DOHH2 (cell line): ENCODE results near the gene IZUMO1.
"Not testable (repeated sequence)": the region's sequence is repeated elsewhere in the genome, so short reads cannot be mapped to it uniquely, and the experiment has no call there.

Experiments used
- H3F3A ChIP-seq: fragments of 200-600 bp; sonication (generic), shearing (Covaris generic); 2 replicates; pipeline ENCODE4 v1.6.0; 2016; ENCODE audit warnings: antibody characterized with exemption, mild to moderate bottlenecking; ENCODE audit not compliant: control insufficient read depth, insufficient read depth
- H3K27ac ChIP-seq: fragments of 200-600 bp; sonication (generic); 2 replicates; pipeline ENCODE4 v1.5.1; 2014; ENCODE audit warnings: low read depth, mild to moderate bottlenecking, low read length, moderate library complexity
- H3K27me3 ChIP-seq: fragments of 200-600 bp; sonication (generic); 2 replicates; pipeline ENCODE4 v1.6.1; 2014; ENCODE audit warnings: mild to moderate bottlenecking, low read length, mixed read lengths; ENCODE audit not compliant: control insufficient read depth
- H3K36me3 ChIP-seq: fragments of 200-600 bp; sonication (generic); 2 replicates; pipeline ENCODE4 v1.6.1; 2014; ENCODE audit warnings: mild to moderate bottlenecking, low read length, moderate library complexity, mixed read lengths; ENCODE audit not compliant: control insufficient read depth
- H3K4me1 ChIP-seq: fragments of 200-600 bp; sonication (generic); 2 replicates; pipeline ENCODE4 v1.6.1; 2014; ENCODE audit warnings: mild to moderate bottlenecking, low read length, mixed read lengths; ENCODE audit not compliant: control insufficient read depth
- H3K4me2 ChIP-seq: fragments of 200-600 bp; sonication (generic); 2 replicates; pipeline ENCODE4 v1.6.0; 2014; ENCODE audit warnings: mild to moderate bottlenecking, low read length, moderate library complexity
- H3K4me3 ChIP-seq: fragments of 200-600 bp; sonication (generic); 2 replicates; pipeline ENCODE4 v1.5.1; 2014; ENCODE audit warnings: mild to moderate bottlenecking, low read length, mixed read lengths
- H3K79me2 ChIP-seq: fragments of 200-600 bp; sonication (generic); 2 replicates; pipeline ENCODE4 v1.6.1; 2014; ENCODE audit warnings: mild to moderate bottlenecking, low read length, mixed read lengths; ENCODE audit not compliant: control insufficient read depth
- H3K9me2 ChIP-seq: fragments of 200-600 bp; sonication (generic); replicated peaks from 2 replicates; pipeline ENCODE4 v1.6.1; 2014; ENCODE audit warnings: mild to moderate bottlenecking, low read length, mixed read lengths; ENCODE audit not compliant: control insufficient read depth
- H3K9me3 ChIP-seq: fragments of 200-600 bp; sonication (generic); 2 replicates; pipeline ENCODE4 v1.6.1; 2014; ENCODE audit warnings: antibody characterized with exemption, low read length, mixed read lengths; ENCODE audit not compliant: control insufficient read depth, insufficient read depth
- H4K20me1 ChIP-seq: fragments of 200-600 bp; sonication (generic); 2 replicates; pipeline ENCODE4 v1.6.0; 2014; ENCODE audit warnings: low read depth, mild to moderate bottlenecking, antibody characterized with exemption, low read length, moderate library complexity; ENCODE audit not compliant: control insufficient read depth, insufficient read depth
- CTCF ChIP-seq: fragments of 200-600 bp; sonication (generic); IDR thresholded peaks from one replicate; pipeline ENCODE4 v1.5.1; 2014; ENCODE audit warnings: antibody characterized with exemption, mild to moderate bottlenecking, low read depth, low read length; ENCODE audit not compliant: poor library complexity, severe bottlenecking
- EZH2phosphoT487 ChIP-seq: fragments of 200-600 bp; sonication (generic); IDR thresholded peaks from 2 replicates; pipeline ENCODE4 v1.6.1; 2017; ENCODE audit warnings: borderline replicate concordance, mild to moderate bottlenecking, antibody characterized with exemption, low read length, moderate library complexity, mixed read lengths

Gene IZUMO1

GRCh38 chr19:48696353-48697010, 50.2 kb downstream of the IZUMO1 start:
- Histone ChIP-seq H3K4me1 (peaks cover 5% of the 10 kb centered on the region), H3K36me3 (no peaks in the 10 kb centered on the region), H3K27ac (no peak overlapping the region), H3K9me3 (no peaks in the 10 kb centered on the region), H3F3A (no peaks in the 10 kb centered on the region), H3K27me3 (peaks cover 17% of the 10 kb centered on the region), H4K20me1 (no peaks in the 10 kb centered on the region), H3K79me2 (no peaks in the 10 kb centered on the region), H3K4me3 (no peak overlapping the region), H3K9me2 (no peaks in the 10 kb centered on the region), H3K4me2 (no peak overlapping the region)
- TF ChIP-seq EZH2phosphoT487 (peak; percentile 60; the same call in 1 of the 2 replicates), CTCF (no peak)

DNA sequence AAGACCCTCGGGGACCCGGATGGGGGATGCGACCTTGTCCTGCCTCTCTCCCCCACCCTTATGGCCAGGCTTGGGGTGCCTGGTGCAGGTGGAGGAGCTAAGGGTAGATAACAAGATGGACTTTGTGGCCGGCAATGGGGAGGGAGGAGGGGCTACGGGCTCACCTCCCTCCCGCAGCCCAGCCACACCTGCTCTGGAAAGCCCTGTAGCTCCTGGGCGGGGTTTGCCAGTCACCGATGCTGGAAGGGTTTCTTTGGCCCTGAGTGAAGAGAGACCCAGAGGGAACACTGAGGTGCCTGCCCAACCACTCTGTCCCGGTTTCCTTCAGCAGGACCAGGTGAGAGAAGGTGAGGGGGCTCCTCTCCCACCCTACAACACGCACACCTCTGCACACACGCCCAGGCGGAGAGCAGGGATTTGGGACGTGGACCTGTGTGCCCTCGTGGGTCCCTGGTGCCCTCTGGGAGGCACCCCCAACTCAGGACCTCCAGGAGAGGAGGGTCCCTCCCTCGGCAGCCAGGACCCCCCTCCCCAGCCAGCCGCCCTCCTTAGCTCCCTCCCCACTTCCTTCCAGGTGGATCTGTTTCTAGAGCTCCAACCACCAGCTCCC, 50.9 kb downstream of the IZUMO1 start, which contains the start of gene FUT2:
Gene FUT2 (plus strand): TSS at position 229 of the 610 bp plus-strand sequence. CDS start 6,986 bp downstream, outside the sequence.
- H3K27ac ChIP-seq, result no peak within 1 kb of the TSS
- no peaks in the 10 kb centered on the region for H4K20me1 ChIP-seq
- TF ChIP-seq CTCF, result no peak
- TF ChIP-seq EZH2phosphoT487, result no peak
- H3K4me3 ChIP-seq, result no peak within 1 kb of the TSS
- H3K4me1 ChIP-seq, result peaks cover 5% of the 10 kb centered on the region
- H3K27me3 ChIP-seq, result peaks cover 17% of the 10 kb centered on the region
- H3F3A ChIP-seq, result no peaks in the 10 kb centered on the region
- H3K36me3 ChIP-seq, result no peaks in the 10 kb centered on the region
- H3K9me2 ChIP-seq, result no peaks in the 10 kb centered on the region
- H3K9me3 ChIP-seq, result no peaks in the 10 kb centered on the region
- H3K79me2 ChIP-seq, result no peaks in the 10 kb centered on the region
- H3K4me2 ChIP-seq, result no peak within 1 kb of the TSS

GRCh38 chr19:48693629-48694028, 53.1 kb downstream of the IZUMO1 start:
- not testable (repeated sequence) for H3F3A ChIP-seq, H3K4me1 ChIP-seq, H3K9me3 ChIP-seq, H3K27ac ChIP-seq, H3K36me3 ChIP-seq, H3K4me3 ChIP-seq, H3K79me2 ChIP-seq, H3K4me2 ChIP-seq, H3K9me2 ChIP-seq, H4K20me1 ChIP-seq
- peaks cover 17% of the 10 kb centered on the region for H3K27me3 ChIP-seq
